GM19025 (cell line): ENCODE measurements around the gene PAIP2.
"Not testable (repeated sequence)": the region's sequence is repeated elsewhere in the genome, so short reads cannot be mapped to it uniquely, and the experiment has no call there.

Experiments
- ATAC-seq: cut with Tn5 transposase; IDR thresholded peaks from one replicate; pipeline ENCODE4 v1.9.1; 2021; ENCODE audit warnings: mild to moderate bottlenecking, low read depth, moderate library complexity; ENCODE audit not compliant: unreplicated experiment

The PAIP2 gene

DNA sequence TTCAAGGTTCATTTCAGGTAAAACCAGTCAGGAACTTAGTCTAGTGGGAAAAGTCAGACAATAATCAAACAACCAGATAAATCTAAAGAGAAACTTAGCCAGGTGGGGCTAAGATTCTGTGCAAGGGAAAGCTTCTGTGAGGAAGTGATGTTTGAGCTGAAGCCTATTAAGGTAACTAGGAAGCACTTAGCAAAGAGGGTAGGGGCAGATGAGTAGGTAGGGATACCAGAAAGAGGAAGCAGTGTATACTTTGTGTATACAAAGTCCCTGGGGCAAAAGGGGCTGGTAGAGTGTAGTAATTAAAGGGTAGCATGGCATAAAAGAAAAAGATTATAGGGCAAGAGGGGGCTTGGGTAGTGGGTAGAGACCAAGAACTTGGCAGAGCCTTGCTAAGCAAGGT, 65.9 kb downstream of the PAIP2 start:
- ATAC-seq: no peak

DNA sequence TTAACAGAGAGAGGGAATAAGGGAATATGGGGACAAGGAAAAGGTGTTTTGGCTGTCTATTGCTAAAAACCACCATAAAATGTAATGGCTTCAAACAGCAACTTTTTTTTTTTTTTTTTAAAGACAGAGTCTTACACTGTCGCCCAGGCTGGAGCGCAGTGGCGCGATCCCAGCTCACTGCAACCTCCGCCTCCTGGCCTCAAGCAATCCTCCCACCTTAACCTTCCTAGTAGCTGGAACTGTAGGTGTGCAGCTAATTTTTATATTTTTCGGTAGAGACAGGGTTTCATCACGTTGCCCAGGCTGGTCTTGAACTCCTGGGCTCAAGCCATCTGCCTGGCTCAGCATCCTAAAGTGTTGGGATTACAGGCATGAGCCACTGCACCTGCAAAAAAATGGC, 66.5 kb downstream of the PAIP2 start:
- no peak for ATAC-seq

- ATAC-seq: not testable (repeated sequence)
These were observed 67.5 kb downstream of the PAIP2 start for GRCh38 chr5:139409116-139409515.

- ATAC-seq: no peak
These were observed 68.7 kb downstream of the PAIP2 start for GRCh38 chr5:139410121-139410992.

DNA sequence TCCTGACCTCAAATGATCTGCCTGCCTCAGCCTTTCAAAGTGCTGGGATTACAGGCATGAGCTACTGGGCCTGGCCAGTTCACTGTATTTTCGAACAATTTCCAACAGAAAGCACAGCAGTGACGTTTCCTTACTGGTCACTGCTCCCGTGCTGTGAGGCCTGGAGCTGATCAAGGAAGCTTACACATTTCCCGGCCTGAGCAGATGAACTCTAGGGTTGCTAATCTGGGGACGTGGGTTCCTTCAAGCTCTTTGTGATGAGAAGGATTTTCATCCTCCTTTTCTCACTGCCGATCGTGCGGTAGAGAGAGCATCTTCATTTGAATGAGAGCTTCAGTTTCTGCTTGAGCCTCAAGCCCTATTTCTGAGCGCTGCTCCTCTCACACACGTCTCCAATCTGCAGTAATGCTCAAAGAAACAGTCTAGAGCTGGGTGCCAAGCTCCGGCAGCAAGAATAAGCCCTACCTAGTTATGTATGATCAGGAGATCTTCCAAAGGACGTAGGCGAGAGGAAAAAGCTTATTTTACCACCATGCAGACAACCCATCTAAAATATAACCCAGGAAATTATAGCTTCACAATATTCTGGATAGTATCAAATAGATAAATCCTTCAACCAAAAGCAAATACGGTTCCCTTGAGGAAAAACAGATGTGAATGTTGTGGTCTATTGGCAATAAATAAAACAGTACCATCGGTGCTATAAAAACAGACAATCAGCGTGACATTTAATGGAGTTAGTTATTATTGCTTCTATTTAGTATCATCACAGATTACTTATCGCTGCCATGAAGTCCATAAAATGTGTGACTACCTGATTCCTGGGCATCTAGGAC, 69.6 kb downstream of the PAIP2 start:
- no peak for ATAC-seq

DNA sequence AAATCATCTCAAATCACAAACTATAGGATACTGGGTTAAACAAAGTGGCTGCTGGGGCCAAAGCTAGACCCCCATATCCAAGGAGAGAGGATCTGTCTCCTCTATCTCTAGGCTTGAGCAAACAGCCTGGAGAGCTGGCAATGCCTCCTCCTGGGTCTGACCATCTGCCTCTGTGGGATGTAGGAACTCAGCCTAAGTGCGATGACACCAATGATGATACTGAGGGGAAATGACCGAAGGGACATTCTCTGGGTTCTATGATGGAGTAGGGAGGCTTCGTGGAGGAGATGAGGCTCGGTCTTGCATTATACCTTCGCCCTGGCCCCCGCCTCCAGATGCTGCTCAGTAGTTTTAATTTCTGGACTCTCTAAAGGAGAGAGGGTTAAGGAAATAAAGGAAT, 71.5 kb downstream of the PAIP2 start:
- ATAC-seq: no peak

DNA sequence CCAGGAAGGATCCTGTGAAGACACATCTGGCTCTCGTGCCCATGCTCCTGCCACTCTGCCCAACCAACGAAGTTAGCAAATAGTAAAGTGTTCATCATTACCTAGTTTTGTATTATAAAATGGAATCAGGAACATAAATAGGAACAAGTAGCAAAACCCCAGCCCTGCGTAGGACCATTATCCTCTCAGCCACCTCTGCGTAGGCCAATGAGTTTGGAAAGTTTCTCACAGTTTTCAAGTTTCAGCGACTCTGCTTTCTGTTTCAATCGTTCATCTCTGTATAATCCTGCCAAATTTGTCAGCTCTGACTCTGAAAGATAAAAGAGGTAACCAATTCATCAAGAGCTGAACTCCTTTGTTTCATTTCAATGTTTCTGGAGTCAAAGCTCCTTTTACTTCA, 72.3 kb downstream of the PAIP2 start:
- peak; percentile 59 for ATAC-seq

DNA sequence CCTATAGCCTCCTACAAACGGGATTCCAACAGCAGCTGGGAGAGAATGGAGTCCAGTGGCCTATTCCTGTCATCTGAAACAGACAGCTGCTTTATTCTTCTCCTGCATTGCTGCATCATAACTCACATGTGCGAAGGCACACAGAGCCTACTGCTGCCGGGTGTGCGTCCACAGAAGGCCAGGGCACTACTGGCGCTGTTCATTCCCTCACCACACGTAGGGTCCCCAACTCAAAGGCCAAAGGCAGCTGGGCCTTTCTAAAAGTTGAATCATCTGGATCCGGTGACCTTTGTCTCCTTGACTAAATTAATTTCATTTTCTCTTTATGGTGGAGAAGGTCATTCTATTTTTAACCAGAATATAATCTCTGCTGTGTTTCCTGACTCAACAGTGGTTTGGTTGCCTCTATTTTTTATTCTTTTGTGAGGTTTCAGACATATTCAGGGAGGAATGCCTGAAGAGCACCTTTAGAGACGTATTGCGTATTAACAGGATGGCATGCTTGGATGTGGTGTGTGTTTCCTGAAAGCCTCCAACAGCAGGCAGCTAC, 73.0 kb downstream of the PAIP2 start:
- peak; percentile 7 for ATAC-seq

DNA sequence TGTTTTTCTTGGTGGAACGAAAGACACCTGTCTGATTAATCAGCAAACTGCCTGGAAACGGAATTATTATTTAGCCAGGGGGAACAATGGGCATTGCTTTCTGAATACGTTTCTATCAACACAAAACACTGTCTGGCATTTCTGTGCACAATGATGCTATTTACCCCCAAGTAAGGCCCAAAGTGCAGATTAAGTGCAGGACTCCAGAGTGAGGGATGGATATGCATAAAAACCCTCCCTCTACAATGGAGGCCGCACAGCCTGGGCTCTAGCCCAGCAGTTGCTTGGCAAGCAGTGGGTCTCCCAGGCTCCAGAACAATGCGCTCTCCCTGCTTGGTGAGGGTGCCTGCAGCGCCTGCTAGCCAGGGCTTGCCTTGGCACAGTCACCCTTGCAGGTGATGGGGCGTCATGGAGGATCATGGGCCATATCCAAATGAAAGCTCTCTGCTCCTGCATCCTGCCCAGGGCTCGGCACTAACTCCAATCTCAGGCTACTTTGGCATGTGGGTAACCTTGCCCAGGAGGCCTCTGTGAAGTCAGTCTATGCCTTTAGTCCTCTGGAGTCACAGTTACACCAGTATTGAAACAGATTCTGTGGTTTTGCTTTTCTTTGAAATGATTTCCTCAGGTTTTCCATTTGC, 73.7 kb downstream of the PAIP2 start:
- ATAC-seq: no peak

GRCh38 chr5:139415869-139416268, 74.2 kb downstream of the PAIP2 start:
- ATAC-seq: no peak

DNA sequence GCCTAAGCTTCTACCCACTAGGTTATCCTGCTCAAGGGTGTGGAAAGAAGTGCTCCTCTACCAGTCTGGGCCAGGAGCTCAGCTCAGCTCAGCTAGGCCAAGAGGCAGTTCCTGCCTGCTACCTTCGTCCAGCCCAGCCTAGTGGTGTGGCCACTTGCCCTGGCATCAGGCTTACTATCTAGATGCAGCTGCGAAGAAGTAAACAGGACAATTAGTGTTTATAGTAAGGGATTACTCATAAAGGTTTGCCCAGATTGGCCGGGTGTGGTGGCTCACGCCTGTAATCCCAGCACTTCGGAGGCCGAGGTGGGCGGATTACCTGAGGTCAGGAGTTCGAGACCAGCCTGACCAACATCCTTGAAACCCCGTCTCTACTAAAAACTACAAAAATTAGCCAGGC, 75.0 kb downstream of the PAIP2 start:
- ATAC-seq: no peak

DNA sequence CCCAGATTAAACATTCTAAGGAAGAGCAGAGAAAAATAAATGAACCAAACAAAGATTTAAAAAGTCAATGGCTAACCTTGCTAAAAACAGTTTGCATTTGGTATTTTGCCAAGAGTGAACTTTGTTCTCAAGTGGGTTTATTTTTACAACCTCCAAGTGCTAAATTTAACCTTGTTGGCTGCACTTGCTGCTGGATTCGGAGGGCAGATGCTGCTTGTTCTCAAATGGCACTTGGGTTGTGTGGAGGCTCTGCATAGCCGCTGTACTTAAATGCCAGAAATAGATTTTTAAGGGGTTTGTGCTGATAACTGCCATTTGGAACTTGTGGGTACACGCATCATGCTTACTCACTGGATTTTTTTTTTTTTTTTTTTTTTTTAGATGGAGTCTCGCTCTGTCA, 75.6 kb downstream of the PAIP2 start:
- no peak for ATAC-seq

- no peak for ATAC-seq
These were observed 77.1 kb downstream of the PAIP2 start for GRCh38 chr5:139418793-139419192.
